ENCODE results near the gene CAMTA1.
A peak's percentile ranks its signal among the peaks of the same experiment; 100 is the strongest.
"Not testable (repeated sequence)": the region's sequence is repeated elsewhere in the genome, so short reads cannot be mapped to it uniquely, and the experiment has no call there.

The CAMTA1 gene

GRCh38 chr1:7128293-7128692 is 343.0 kb downstream of the CAMTA1 start:
- no peak for DNase-seq

- no peak for DNase-seq
Observed at GRCh38 chr1:7130127-7130526, 344.9 kb downstream of the CAMTA1 start.

- DNase-seq = no peak
Observed at GRCh38 chr1:7135493-7135892, 350.2 kb downstream of the CAMTA1 start.

DNA sequence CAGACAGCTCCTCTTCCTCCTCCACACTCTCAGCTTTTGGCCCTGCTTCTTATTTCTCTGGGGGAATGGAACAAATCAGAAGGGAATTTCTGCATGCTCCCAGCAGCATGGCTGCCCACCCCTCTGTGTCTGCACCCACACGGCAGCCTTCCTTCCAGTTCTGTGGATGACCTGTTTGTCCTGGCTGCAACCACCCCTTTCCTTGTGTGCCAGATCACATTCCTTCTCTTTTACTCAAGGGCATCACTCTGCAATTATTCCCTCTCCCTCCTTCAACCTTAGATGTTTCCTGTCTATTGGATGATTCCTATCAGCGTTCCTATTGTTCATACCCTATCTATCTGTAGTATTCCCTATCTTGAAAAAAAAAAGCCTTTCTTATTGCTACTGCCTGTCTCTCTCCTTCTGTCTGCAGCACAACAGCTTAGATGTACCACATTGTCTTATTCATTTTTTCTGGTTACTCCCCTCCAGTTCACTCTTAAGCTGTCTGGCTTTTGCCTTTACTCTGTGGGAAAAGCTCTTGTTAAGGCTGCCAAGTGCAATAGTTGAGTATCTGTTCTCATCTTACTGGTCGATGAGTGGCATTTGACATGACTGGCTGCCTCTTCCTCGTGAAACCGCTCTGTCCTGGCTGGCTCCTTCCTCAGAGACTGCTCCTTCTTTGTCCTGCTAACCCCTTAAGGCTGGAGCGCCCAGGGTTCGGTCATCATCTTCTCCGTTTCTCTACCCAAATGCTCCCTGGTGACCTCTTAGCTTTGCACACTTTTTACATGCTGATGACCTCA is 351.1 kb downstream of the CAMTA1 start:
- no peak for DNase-seq

DNA sequence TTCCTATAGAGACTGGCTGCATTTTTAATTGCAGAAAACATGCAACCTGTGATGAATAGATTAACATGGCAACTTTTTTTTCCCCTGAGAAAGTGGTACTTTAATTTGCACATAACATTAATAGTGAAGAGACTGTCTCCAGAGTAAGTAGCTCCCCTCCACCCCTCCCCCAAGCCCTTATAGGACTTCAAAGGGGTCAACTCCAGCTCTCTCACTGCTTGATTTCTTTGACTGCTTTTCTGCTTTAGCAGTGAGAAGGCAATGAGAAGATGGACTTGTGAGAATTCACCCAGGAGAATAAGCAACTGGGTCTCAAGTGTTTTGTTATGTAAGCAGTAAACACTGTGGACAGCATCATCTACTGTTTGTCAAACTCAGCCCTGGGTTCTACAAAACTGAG is 355.0 kb downstream of the CAMTA1 start:
- DNase-seq = no peak

GRCh38 chr1:7145947-7146346 is 360.7 kb downstream of the CAMTA1 start:
- peak; percentile 26 for DNase-seq

- DNase-seq = no peak
Observed at GRCh38 chr1:7146710-7147109, 361.5 kb downstream of the CAMTA1 start.

DNA sequence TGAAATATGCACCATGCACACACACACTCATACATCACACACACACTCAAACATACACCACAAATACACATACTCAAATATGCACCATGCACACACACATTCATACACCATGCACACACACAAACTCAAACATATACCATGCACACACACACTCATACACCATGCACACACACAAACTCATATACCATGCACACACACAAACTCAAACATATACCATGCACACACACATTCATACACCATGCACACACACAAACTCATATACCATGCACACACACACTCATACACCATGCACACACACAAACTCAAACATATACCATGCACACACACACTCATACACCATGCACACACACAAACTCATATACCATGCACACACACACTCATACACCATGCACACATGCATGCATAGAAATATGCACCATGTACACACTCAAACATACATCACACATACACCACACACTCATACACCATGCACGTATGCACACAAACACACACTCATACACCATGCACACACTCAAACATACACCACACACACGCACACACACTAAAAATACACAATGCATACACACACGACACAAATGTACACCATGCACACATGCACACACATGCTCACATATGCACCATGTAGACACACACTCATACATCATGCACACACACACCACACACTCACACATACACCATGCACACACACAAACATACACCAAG is 362.5 kb downstream of the CAMTA1 start:
- not testable (repeated sequence) for DNase-seq

DNA sequence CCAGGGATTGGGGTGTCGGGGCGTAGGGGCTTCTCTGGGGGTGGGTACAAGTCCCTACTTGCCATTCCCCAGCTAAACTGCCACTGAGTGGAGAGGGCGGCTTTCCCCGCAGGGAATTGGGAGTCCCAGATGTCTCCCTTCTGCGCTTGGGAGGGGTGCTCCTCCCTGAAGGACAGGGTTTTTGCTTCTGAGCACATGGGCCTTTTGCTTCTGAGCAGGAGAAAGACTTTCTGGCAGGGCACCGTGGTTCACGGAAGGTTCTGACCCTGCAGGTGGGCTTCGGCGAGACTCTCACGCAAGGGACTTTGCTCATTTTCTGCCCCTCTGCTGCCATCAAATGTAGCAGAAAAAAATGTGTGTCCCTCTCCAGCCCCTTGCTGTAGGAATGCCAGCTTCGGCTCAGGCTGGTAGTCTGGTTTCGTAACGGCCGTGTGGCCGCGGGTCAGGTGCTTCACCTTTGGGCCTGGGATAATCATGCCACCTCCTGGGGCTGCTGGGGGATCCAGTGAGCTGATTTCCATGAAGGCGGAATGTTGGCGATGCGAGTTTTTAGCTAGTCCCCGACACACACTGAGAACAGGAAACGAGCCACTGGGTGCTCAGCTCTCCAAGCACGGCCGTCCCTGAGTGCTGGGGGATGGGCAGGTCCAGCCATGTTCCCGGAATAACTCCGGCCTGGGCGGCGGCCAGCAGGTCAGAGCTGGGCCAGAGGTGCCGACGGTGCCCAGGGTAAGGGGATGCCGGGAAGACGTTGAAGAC is 364.0 kb downstream of the CAMTA1 start:
- peak; percentile 61 for DNase-seq

GRCh38 chr1:7150724-7151280 is 365.5 kb downstream of the CAMTA1 start:
- peak; percentile 7 for DNase-seq

- DNase-seq = no peak
Observed at GRCh38 chr1:7151978-7152377, 366.7 kb downstream of the CAMTA1 start.

DNA sequence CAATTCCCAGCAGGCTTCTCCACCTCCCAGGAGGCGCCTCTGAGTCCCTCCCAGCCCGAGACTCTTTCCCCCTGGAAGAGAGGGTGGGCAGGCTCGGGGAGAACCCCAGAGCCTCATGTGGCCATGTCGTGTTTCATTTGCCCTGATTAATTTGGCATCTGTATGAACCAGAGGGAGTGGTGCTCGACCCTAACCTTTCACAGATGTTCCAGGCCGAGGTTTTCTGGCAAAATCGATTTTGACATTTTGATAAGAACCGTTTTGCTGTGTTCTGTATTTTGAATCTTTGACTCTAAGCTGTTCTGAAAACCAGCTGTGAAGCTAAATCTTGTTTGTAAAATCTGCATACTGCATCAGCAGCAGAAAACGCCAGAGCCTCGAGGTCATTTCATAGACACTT is 367.4 kb downstream of the CAMTA1 start:
- DNase-seq = no peak

GRCh38 chr1:7153464-7153863 is 368.2 kb downstream of the CAMTA1 start:
- DNase-seq = no peak

DNA sequence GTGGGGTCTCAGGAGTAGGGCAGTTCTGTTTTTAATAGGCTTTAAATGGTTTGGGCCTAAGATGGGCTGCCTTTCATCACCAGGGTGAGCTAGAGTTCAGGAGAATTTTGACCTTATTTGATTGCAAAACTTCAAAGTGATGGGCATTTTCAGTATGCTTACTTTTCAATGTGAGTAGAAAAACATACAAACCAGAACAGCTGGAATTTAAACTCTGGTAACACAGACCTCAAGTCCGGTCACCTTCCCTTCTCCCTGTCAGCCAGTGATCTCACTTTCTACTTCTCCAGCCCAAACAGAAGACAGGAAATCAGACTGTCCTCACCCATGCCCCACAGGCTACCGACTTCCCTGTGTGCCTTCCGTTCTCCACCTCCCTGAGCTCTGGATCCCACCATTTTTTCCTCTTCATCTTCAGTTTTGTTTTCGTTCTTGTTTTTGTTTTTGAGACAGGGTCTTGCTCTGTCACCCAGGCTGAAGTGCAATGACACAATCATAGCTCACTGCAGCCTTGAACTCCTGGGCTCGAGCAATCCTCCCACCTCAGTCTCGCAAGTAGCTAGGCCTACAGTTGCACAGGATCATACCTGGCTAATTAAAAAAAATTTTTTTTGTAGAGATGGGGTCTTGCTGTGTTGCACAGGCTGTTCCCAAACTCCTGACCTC is 374.0 kb downstream of the CAMTA1 start:
- DNase-seq = no peak

GRCh38 chr1:7168554-7168953 is 383.3 kb downstream of the CAMTA1 start:
- DNase-seq = not testable (repeated sequence)

GRCh38 chr1:7171168-7171567 is 385.9 kb downstream of the CAMTA1 start:
- no peak for DNase-seq

- DNase-seq = no peak
Observed at GRCh38 chr1:7171574-7171973, 386.3 kb downstream of the CAMTA1 start.

- DNase-seq = no peak
Observed at GRCh38 chr1:7172804-7173203, 387.6 kb downstream of the CAMTA1 start.

GRCh38 chr1:7174561-7174960 is 389.3 kb downstream of the CAMTA1 start:
- DNase-seq = no peak

DNA sequence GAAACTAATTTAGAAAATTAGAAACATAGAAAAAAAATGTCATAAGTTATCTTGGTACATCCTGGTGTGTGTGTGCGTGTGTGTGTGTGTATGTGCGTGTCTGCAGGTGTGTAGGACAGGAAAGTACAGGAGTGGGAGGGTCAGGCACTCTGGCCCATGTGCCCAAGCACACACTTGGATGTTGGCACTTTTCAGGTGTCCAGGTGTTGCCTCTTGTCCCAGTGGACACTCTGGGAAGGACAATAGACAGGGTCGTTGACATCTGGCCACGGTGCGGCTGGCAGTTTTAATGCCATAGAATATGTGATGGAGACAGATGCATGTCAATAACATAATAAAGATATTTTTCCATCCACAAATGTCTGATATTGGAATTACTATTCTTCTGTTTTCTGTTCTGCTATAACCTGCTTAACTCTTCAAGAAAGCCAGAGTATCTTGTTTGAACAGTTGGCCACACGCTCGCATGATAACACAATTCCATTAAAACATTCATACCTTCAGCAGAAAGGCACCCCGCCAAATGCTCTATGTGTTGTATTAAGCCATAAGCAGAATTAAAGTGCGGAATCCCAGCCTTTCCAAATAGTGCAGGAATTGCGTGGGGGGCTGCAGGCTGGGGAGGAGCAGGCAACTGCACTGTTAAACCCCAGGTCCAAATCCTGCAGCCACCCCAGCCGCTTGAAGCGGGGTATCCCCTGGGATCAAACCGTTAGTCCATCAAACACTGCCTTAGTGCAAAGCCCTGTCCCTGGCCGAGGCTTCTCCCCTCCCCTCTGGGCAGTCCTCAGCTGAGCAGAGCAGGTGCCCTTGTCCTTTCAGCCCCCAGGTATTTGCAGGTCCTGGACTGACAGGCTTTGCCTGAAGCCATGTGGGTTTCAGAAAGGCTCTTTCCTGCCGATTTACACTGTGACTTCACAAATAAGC is 390.0 kb downstream of the CAMTA1 start:
- no peak for DNase-seq

- DNase-seq = no peak
Observed at GRCh38 chr1:7177021-7177420, 391.8 kb downstream of the CAMTA1 start.

Data from SHP77 treated with DMSO at 0.1 percent for 48 hours (cell line).